ENCODE data around the gene GABPB1.

- TF ChIP-seq POLR2A (IDR thresholded peaks at IDR 0.05) (no peak), CTCF (IDR thresholded peaks at IDR 0.05) (no peak)
These were observed 4.4 kb downstream of the GABPB1 start for GRCh38 chr15:50350621-50351020.

Measured in body of pancreas (tissue), 4 donors.